Epithelial cell of prostate (primary cell): ENCODE results near the gene AKNA.

ENCODE experiments used
- DNase-seq: peaks from one replicate; pipeline ENCODE4 v3.0.0-alpha.2; 2011; ENCODE audit warnings: low read depth, low spot score
- H3K27ac ChIP-seq: fragments of 450-650 bp; 2 replicates; pipeline ENCODE4 v1.5.1; 2017; ENCODE audit warnings: mild to moderate bottlenecking

Gene AKNA

GRCh38 chr9:114291064-114291474 is 96.7 kb downstream of the AKNA start:
- no peak for DNase-seq
- H3K27ac ChIP-seq: no peak overlapping the region

GRCh38 chr9:114290561-114290986 is 97.2 kb downstream of the AKNA start:
- DNase-seq: no peak

GRCh38 chr9:114289571-114290481 is 98.0 kb downstream of the AKNA start:
- DNase-seq: no peak
- no peak overlapping the region for H3K27ac ChIP-seq

More at GRCh38 chr9:114290561-114290986, 97.2 kb downstream of the AKNA start:
- no peak overlapping the region for H3K27ac ChIP-seq

- no peak for DNase-seq
- no peak overlapping the region for H3K27ac ChIP-seq
Observed at GRCh38 chr9:114289106-114289505, 98.7 kb downstream of the AKNA start.

GRCh38 chr9:114288193-114289091 is 99.3 kb downstream of the AKNA start:
- H3K27ac ChIP-seq: peak overlapping the region; percentile 70
- no peak for DNase-seq

GRCh38 chr9:114287763-114288192 is 100.0 kb downstream of the AKNA start:
- DNase-seq: no peak
- H3K27ac ChIP-seq: peak overlapping the region; percentile 70

GRCh38 chr9:114287001-114287762 is 100.6 kb downstream of the AKNA start:
- no peak overlapping the region for H3K27ac ChIP-seq
- no peak for DNase-seq

GRCh38 chr9:114286146-114286679 is 101.6 kb downstream of the AKNA start:
- no peak for DNase-seq
- H3K27ac ChIP-seq: no peak overlapping the region

GRCh38 chr9:114285166-114285867 is 102.5 kb downstream of the AKNA start:
- H3K27ac ChIP-seq: no peak overlapping the region
- DNase-seq: no peak

- DNase-seq: no peak
- H3K27ac ChIP-seq: no peak overlapping the region
Observed at GRCh38 chr9:114284316-114285060, 103.3 kb downstream of the AKNA start.
